ENCODE results near the gene PPP5C. TPM values are rescaled to one million over a fixed set of nuclear protein-coding genes. Genes with fewer than 3 reads are reported as not detected.
"Not testable (repeated sequence)": the region's sequence is repeated elsewhere in the genome, so short reads cannot be mapped to it uniquely, and the experiment has no call there.

PPP5C gene
- total RNA-seq, 2 donors from 2014 or later: 46.0 to 87.5 TPM

DNA sequence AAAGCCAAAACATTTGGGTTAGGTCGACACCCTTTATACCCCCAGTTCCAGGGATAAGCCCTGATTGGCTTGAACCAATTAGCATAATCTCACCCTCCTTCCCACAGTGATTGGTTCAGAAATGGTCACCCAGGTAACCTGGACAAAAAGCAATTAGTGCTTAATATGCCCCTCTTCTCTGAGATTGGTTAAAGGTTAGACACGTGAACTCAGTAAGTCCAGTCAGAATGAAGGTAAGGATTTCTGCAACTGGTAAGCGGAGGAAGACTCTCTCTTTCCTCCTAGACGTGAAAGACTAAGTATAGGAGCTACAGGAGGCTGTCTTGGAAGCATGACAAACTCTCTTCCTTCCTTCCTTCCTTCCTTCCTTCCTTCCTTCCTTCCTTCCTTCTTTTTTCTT lies 83.1 kb downstream of the PPP5C start:
- no peak for DNase-seq
- Histone ChIP-seq H3K27ac (no peak overlapping the region), H3K36me3 (no peaks in the 10 kb centered on the region), H3K27me3 (peaks cover 13% of the 10 kb centered on the region), H3K4me3 (no peak overlapping the region), H3K9ac (ENCODE audit: low read depth in 2 of 2, low read length in 2 of 2) (no peak overlapping the region), H3K4me1 (peaks cover 9% of the 10 kb centered on the region), H3K9me3 (no peaks in the 10 kb centered on the region)
- intact Hi-C loops (cut with DNase I): no loop called here
- TF ChIP-seq, protein P1, sequence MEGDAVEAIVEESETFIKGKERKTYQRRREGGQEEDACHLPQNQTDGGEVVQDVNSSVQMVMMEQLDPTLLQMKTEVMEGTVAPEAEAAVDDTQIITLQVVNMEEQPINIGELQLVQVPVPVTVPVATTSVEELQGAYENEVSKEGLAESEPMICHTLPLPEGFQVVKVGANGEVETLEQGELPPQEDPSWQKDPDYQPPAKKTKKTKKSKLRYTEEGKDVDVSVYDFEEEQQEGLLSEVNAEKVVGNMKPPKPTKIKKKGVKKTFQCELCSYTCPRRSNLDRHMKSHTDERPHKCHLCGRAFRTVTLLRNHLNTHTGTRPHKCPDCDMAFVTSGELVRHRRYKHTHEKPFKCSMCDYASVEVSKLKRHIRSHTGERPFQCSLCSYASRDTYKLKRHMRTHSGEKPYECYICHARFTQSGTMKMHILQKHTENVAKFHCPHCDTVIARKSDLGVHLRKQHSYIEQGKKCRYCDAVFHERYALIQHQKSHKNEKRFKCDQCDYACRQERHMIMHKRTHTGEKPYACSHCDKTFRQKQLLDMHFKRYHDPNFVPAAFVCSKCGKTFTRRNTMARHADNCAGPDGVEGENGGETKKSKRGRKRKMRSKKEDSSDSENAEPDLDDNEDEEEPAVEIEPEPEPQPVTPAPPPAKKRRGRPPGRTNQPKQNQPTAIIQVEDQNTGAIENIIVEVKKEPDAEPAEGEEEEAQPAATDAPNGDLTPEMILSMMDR (IDR thresholded peaks at IDR 0.05): no peak

- H3K27ac ChIP-seq: no peak overlapping the region
- H3K4me1 ChIP-seq: peaks cover 5% of the 10 kb centered on the region
- no peaks in the 10 kb centered on the region for H3K36me3 ChIP-seq
- no peak for DNase-seq
- H3K4me3 ChIP-seq: no peak overlapping the region
- TF ChIP-seq, protein P1 (IDR thresholded peaks at IDR 0.05): no peak
- H3K9me3 ChIP-seq: no peaks in the 10 kb centered on the region
- no peak overlapping the region for H3K9ac ChIP-seq (ENCODE audit: low read depth in 2 of 2, low read length in 2 of 2)
- peaks cover 13% of the 10 kb centered on the region for H3K27me3 ChIP-seq
- intact Hi-C loops (cut with DNase I): no loop called here
Measured at GRCh38 chr19:46431824-46432223, 84.9 kb downstream of the PPP5C start.

DNA sequence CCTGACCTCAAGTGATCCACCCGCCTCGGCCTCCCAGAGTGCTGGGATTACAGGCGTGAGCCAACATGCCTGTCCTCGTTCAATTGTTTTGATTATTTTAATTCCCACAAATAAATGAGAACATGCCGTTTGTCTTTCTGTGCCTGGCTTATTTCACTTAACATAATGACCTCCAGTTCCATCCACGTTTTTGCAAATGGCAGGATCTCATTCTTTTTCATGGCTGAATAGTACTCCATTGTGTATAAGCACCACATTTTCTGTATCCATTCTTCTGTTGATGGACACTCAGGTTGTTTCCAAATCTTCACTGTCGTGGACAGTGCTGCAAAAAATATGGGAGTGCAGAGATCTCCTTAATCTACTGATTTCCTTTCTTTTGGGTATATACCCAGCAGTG lies 86.6 kb downstream of the PPP5C start:
- H3K4me3 ChIP-seq; H3K9ac ChIP-seq (ENCODE audit: low read depth in 2 of 2, low read length in 2 of 2); H3K27me3 ChIP-seq; DNase-seq; intact Hi-C loops (cut with DNase I); H3K27ac ChIP-seq; H3K36me3 ChIP-seq; H3K4me1 ChIP-seq; H3K9me3 ChIP-seq: not testable (repeated sequence)

- Histone ChIP-seq H3K4me3 (no peak overlapping the region), H3K27ac (no peak overlapping the region), H3K9ac (ENCODE audit: low read depth in 2 of 2, low read length in 2 of 2) (no peak overlapping the region), H3K27me3 (no peaks in the 10 kb centered on the region), H3K36me3 (no peaks in the 10 kb centered on the region), H3K4me1 (no peaks in the 10 kb centered on the region), H3K9me3 (no peaks in the 10 kb centered on the region)
- TF ChIP-seq, protein P1 (IDR thresholded peaks at IDR 0.05): no peak
- no peak for DNase-seq
- intact Hi-C loops (cut with DNase I): no loop called here
Measured at GRCh38 chr19:46435009-46435408, 88.1 kb downstream of the PPP5C start.

- DNase-seq; H3K27ac ChIP-seq; H3K9ac ChIP-seq (ENCODE audit: low read depth in 2 of 2, low read length in 2 of 2); H3K36me3 ChIP-seq; H3K4me1 ChIP-seq; H3K9me3 ChIP-seq; H3K4me3 ChIP-seq; intact Hi-C loops (cut with DNase I); H3K27me3 ChIP-seq: not testable (repeated sequence)
Measured at GRCh38 chr19:46435689-46436088, 88.8 kb downstream of the PPP5C start.

Other genes starting within 250 kb of the PPP5C start
- not detected for gene IGFL3, start 222.4 kb upstream of the PPP5C start, total RNA-seq
- 1 to 10 TPM in 1 of 2 donors, not detected in 1; 2.5 TPM for gene IGFL2, start 198.8 kb upstream of the PPP5C start, total RNA-seq
- gene IGFL1, start 117.3 kb upstream of the PPP5C start, total RNA-seq: not detected
- gene HIF3A, start 50.0 kb upstream of the PPP5C start, total RNA-seq: 1 to 10 TPM; 5.7 to 7.1 TPM
- gene CCDC8, start 66.5 kb downstream of the PPP5C start, total RNA-seq: 1 to 10 TPM in 1 of 2 donors, under 1 TPM in 1; 0.99 to 1.1 TPM
- gene PNMA8C, start 81.8 kb downstream of the PPP5C start, total RNA-seq: under 1 TPM in 1 of 2 donors, not detected in 1; 0.08 TPM
- 1 to 10 TPM in 1 of 2 donors, under 1 TPM in 1; 0.35 to 1.2 TPM for gene PNMA8A, start 124.5 kb downstream of the PPP5C start, total RNA-seq
- gene PNMA8B, start 148.8 kb downstream of the PPP5C start, total RNA-seq: under 1 TPM; 0.27 to 0.29 TPM